Thyroid gland (tissue), 4 donors: ENCODE results near the gene OST4. TPM values are rescaled to one million over a fixed set of nuclear protein-coding genes. Genes with fewer than 3 reads are reported as not detected.

ENCODE experiments used
- DNase-seq, 2 donors: peaks; one replicate each; pipeline ENCODE4 v3.0.0-alpha.2; 2019
- H3K27ac ChIP-seq, 3 donors: fragments of 200-600 bp; sonication (generic); 1 replicate in 2 of 3; 2 replicates in 1 of 3; pipeline ENCODE4 v1.5.1; 2016 to 2019; ENCODE audit warnings: mild to moderate bottlenecking in 1 of 3, moderate library complexity in 1 of 3
- H3K27me3 ChIP-seq: fragments of 200-600 bp; sonication (generic); one replicate; pipeline ENCODE4 v1.5.1; 2019
- H3K36me3 ChIP-seq, 2 donors: fragments of 200-600 bp; sonication (generic); one replicate each; pipeline ENCODE4 v1.5.1; 2016 to 2019
- H3K4me1 ChIP-seq, 2 donors: fragments of 200-600 bp; sonication (generic); one replicate each; pipeline ENCODE4 v1.5.1; 2017 to 2019
- H3K4me3 ChIP-seq, 3 donors: fragments of 200-600 bp; sonication (generic); replicated peaks in 1 of 3; 1 replicate in 2 of 3; 2 replicates in 1 of 3; pipeline ENCODE4 v1.5.1; 2016; ENCODE audit warnings: mild to moderate bottlenecking in 1 of 3
- H3K9me3 ChIP-seq: fragments of 200-600 bp; sonication (generic); one replicate; pipeline ENCODE4 v1.5.1; 2017
- POLR2A ChIP-seq, 2 donors: fragments of 450-650 bp; IDR thresholded peaks; one replicate each; pipeline ENCODE4 v1.6.1; 2017; ENCODE audit warnings: antibody characterized with exemption in 2 of 2, mild to moderate bottlenecking in 2 of 2, moderate library complexity in 1 of 2
- WGBS, 2 donors: methylation state at CpG; one replicate each; pipeline ENCODE4 v1.1.5; 2017; 5-methylcytosine and 5-hydroxymethylcytosine counted together
- intact Hi-C: fragments of 100-400 bp; cut with DNase I; formaldehyde crosslinking; loops from one replicate; pipeline ENCODE4 v1.15.1; 2023
- total RNA-seq, 4 donors: library from RNA; depleted of rRNA; stranded (reverse); fragments of >200 nt; gene quantifications; one replicate each; pipeline ENCODE4 v1.2.3, GENCODE V29; 2016
- TF ChIP-seq, protein P1 (sequence below), 6 experiments: fragments of 200-600 bp in 3 of 6; fragments of 450-650 bp in 3 of 6; sonication (generic) in 3 of 6; IDR thresholded peaks; one replicate each; pipeline ENCODE4 v1.5.1; 2016 to 2019; ENCODE audit warnings: antibody characterized with exemption in 6 of 6, mild to moderate bottlenecking in 2 of 6, inconsistent platforms in 1 of 6, moderate library complexity in 1 of 6

OST4 gene
- total RNA-seq, 4 donors from 2014 or later, result 235 to 467 (median 261) TPM

DNA sequence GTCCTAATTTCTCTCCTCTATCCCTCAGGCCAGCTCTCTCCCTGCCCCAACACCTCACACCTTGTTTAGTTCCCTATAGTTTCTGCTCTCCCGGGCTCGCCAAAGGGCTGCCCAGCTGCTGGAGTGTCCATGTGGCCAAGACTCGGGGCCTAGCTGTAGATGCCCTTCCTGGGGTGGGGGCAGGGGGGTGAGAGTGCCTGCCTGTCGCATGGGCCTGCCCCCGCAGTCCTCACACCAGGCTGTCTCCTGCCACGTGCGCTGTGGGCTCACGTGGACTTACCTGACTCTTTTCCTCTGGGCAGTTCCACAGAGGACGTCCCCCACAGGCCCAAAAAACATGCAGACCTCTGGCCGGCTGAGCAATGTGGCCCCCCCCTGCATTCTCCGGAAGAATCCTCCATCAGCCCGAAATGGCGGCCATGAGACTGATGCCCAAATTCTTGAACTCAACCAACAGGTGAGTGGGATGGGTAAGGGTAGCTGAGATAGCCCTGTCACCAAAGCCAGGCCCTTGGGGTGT lies 46.1 kb downstream of the OST4 start:
- TF ChIP-seq POLR2A (IDR thresholded peaks at IDR 0.05), result no peak
- TF ChIP-seq, protein P1, sequence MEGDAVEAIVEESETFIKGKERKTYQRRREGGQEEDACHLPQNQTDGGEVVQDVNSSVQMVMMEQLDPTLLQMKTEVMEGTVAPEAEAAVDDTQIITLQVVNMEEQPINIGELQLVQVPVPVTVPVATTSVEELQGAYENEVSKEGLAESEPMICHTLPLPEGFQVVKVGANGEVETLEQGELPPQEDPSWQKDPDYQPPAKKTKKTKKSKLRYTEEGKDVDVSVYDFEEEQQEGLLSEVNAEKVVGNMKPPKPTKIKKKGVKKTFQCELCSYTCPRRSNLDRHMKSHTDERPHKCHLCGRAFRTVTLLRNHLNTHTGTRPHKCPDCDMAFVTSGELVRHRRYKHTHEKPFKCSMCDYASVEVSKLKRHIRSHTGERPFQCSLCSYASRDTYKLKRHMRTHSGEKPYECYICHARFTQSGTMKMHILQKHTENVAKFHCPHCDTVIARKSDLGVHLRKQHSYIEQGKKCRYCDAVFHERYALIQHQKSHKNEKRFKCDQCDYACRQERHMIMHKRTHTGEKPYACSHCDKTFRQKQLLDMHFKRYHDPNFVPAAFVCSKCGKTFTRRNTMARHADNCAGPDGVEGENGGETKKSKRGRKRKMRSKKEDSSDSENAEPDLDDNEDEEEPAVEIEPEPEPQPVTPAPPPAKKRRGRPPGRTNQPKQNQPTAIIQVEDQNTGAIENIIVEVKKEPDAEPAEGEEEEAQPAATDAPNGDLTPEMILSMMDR (IDR thresholded peaks at IDR 0.05), result no peak
- no peak overlapping the region for H3K4me3 ChIP-seq
- no peak for DNase-seq
- no peak overlapping the region for H3K27ac ChIP-seq
- H3K9me3 ChIP-seq, result no peaks in the 10 kb centered on the region
- H3K4me1 ChIP-seq, result no peaks in the 10 kb centered on the region
- intact Hi-C loops, result no loop called here
- no peaks in the 10 kb centered on the region for H3K27me3 ChIP-seq
- H3K36me3 ChIP-seq, result peaks cover 26 to 36% of the 10 kb centered on the region in 2 donors
- 93 to 95% methylated on average over 13 of the region's 13 CpGs for WGBS, 2 donors

DNA sequence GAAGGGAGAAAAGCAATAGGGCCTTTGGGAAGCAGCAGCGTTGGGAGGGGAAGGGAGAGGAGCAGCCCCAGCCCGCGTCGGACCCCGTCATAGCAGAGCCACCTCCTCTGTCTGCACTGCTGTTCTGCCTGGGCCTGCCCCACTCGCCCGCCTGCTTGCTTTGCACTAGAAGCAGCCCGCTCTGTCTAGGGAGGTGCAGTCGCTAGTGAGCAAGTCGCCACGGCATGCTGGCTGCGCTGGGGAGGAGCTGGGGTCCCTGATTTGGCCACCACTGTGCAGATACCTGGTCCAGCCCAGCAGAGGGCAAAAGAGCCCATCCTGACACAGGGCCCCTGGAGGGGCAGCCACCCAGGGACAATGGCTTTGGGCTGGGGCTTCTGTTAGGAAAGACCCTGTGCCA lies 46.6 kb downstream of the OST4 start:
- intact Hi-C loops, result no loop called here
- peaks cover 26 to 36% of the 10 kb centered on the region in 2 donors for H3K36me3 ChIP-seq
- no peak overlapping the region for H3K4me3 ChIP-seq
- no peak for DNase-seq
- H3K27me3 ChIP-seq, result no peaks in the 10 kb centered on the region
- no peaks in the 10 kb centered on the region for H3K4me1 ChIP-seq
- H3K27ac ChIP-seq, result no peak overlapping the region
- 96 to 98% methylated on average over 6 to 8 of the region's 12 CpGs for WGBS, 2 donors
- no peaks in the 10 kb centered on the region for H3K9me3 ChIP-seq
- no peak for TF ChIP-seq POLR2A (IDR thresholded peaks at IDR 0.05)

DNA sequence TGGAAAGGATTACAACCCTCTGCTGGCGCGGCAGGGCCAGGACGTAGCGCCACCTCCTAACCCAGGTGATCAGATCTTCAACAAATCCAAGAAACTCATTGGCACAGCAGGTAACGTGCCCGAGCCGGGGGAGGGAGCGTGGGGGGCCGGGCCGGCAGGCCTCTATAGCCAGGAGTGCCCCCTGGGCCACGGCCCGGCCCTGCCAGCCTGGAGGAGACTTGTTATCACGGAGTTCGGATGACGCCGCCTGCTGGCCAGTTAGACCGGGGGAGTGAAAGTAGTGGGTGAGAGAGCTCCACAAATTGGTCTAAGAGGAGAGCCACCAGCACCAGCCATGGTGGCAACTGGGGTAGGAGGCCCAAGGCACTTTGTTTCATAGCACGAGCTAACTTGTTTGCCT lies 47.3 kb downstream of the OST4 start:
- TF ChIP-seq POLR2A (IDR thresholded peaks at IDR 0.05), result no peak
- TF ChIP-seq, protein P1 (IDR thresholded peaks at IDR 0.05), result no peak
- Histone ChIP-seq H3K4me1 (no peaks in the 10 kb centered on the region), H3K36me3 (peaks cover 26 to 36% of the 10 kb centered on the region in 2 donors), H3K9me3 (no peaks in the 10 kb centered on the region), H3K27ac (no peak overlapping the region), H3K27me3 (no peaks in the 10 kb centered on the region), H3K4me3 (no peak overlapping the region)
- DNase-seq, result no peak
- intact Hi-C loops, result no loop called here
- WGBS, 2 donors, result 76 to 85% methylated on average over 14 to 16 of the region's 18 CpGs

DNA sequence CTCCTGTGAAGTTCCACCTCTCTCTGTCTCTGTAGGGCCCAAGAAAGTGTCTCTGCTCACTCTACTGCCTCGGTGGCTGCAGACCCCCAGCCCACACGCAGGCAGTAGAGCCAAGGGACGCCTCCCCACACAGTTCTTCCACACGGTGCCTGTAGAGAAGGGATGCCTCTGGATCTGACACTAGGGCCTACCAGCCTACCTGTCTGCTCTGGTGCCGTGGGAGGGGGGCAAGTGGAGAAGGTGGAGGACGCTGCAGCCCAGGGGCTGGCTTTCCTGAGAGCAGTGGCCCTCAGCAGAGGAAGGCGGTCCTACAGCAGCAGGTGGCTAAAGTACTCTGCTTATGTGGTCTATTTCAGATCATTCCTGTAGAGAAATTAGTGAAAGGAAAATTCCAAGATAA lies 47.7 kb downstream of the OST4 start:
- WGBS, 2 donors, result 92 to 95% methylated on average over 7 of the region's 7 CpGs
- peaks cover 26 to 36% of the 10 kb centered on the region in 2 donors for H3K36me3 ChIP-seq

DNA sequence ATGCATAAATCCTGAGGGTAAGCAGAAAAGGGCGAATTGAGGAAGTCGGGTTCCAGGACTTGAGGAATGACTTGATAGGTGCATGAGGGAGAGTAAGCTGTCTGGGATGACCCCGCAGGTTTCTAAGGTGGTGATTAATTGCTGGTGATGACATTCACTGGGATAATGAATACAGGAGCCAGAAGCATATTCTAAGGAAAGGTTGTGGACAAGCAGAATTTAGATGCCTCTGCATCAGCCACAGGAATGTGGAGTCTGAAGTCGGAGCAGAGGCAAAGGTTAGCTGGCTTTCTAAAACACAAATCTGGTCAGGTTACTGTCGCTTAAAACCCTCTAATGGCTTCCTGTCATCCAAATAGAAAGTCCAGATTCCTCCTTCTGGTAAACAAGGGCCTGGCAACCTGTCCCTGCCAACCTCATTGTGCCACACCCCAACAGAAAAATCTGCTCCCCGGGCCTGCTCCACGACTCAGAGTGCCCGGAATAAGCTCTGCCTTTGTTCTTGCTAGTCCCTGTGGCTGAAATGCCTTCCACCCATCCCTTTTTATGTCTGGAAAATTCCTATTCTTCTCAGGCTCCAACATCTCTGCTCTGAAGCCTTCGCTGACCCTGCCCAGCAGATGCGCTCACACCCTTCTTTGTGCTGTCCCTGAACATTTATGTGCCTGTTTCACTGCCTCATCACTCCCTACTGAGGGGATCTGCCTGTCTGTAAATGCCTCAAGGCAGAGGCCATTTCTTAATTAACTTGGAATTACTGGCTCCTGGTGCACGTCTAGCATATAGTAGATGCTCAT lies 50.0 kb downstream of the OST4 start:
- DNase-seq, result no peak
- Histone ChIP-seq H3K4me3 (no peak overlapping the region), H3K9me3 (no peaks in the 10 kb centered on the region), H3K4me1 (peaks cover 0 to 6% of the 10 kb centered on the region in 2 donors), H3K36me3 (peaks cover 20 to 34% of the 10 kb centered on the region in 2 donors), H3K27ac (no peak overlapping the region), H3K27me3 (no peaks in the 10 kb centered on the region)
- 85% methylated on average over 11 of the region's 11 CpGs for WGBS, 2 donors
- intact Hi-C loops, result no loop called here
- TF ChIP-seq POLR2A (IDR thresholded peaks at IDR 0.05), result no peak
- TF ChIP-seq, protein P1 (IDR thresholded peaks at IDR 0.05), result no peak

More for the DNA sequence above, 47.7 kb downstream of the OST4 start:
- TF ChIP-seq, protein P1 (IDR thresholded peaks at IDR 0.05), result no peak
- no peak for TF ChIP-seq POLR2A (IDR thresholded peaks at IDR 0.05)
- Histone ChIP-seq H3K27me3 (no peaks in the 10 kb centered on the region), H3K9me3 (no peaks in the 10 kb centered on the region), H3K4me3 (no peak overlapping the region), H3K4me1 (no peaks in the 10 kb centered on the region), H3K27ac (no peak overlapping the region)
- intact Hi-C loops, result no loop called here
- DNase-seq, result no peak

Other genes with a start within 250 kb of the OST4 start
- gene DPYSL5, start 223.5 kb downstream of the OST4 start, total RNA-seq, result not detected
- 10 to 100 TPM; 12.9 to 21.2 (median 17.0) TPM for gene MAPRE3, start 101.0 kb downstream of the OST4 start, total RNA-seq
- gene TMEM214, start 38.7 kb downstream of the OST4 start, total RNA-seq, result 10 to 100 TPM; 43.3 to 93.8 (median 78.9) TPM
- 10 to 100 TPM; 29.1 to 40.0 (median 31.6) TPM for gene AGBL5, start 20.0 kb downstream of the OST4 start, total RNA-seq
- gene EMILIN1, start 7.0 kb upstream of the OST4 start, total RNA-seq, result 10 to 100 TPM; 18.6 to 45.4 (median 29.3) TPM
- 1 to 10 TPM in 3 of 4 donors, under 1 TPM in 1; 0.44 to 2.3 (median 1.7) TPM for gene KHK, start 15.1 kb upstream of the OST4 start, total RNA-seq
- 1 to 10 TPM in 2 of 4 donors, not detected in 2; 3.7 to 8.5 TPM for gene CGREF1, start 47.5 kb upstream of the OST4 start, total RNA-seq
- gene ABHD1, start 52.2 kb upstream of the OST4 start, total RNA-seq, result 1 to 10 TPM in 1 of 4 donors, under 1 TPM in 3; 0.44 to 1.1 (median 0.76) TPM
- gene PREB, start 63.0 kb upstream of the OST4 start, total RNA-seq, result 10 to 100 TPM; 52.4 to 84.0 (median 55.2) TPM
- under 1 TPM in 2 of 4 donors, not detected in 2; 0.27 to 0.67 TPM for gene PRR30, start 67.8 kb upstream of the OST4 start, total RNA-seq
- under 1 TPM in 1 of 4 donors, not detected in 3; 0.13 TPM for gene TCF23, start 77.3 kb upstream of the OST4 start, total RNA-seq
- 100 to 1,000 TPM; 149 to 345 (median 254) TPM for gene ATRAID, start 140.4 kb upstream of the OST4 start, total RNA-seq
- gene SLC5A6, start 140.6 kb upstream of the OST4 start, total RNA-seq, result 10 to 100 TPM; 10.9 to 34.0 (median 22.0) TPM
- gene CAD, start 145.7 kb upstream of the OST4 start, total RNA-seq, result 10 to 100 TPM; 16.5 to 31.9 (median 28.2) TPM
- gene SLC30A3, start 191.4 kb upstream of the OST4 start, total RNA-seq, result under 1 TPM; 0.33 to 0.98 (median 0.80) TPM
- 1 to 10 TPM in 2 of 4 donors, under 1 TPM in 1, not detected in 1; 0.33 to 2.1 (median 1.1) TPM for gene DNAJC5G, start 203.8 kb upstream of the OST4 start, total RNA-seq
- gene TRIM54, start 210.8 kb upstream of the OST4 start, total RNA-seq, result 1 to 10 TPM in 1 of 4 donors, under 1 TPM in 2, not detected in 1; 0.22 to 1.6 (median 0.54) TPM
- gene UCN, start 236.8 kb upstream of the OST4 start, total RNA-seq, result 1 to 10 TPM; 1.1 to 2.5 (median 2.0) TPM